Stimulated activated CD4-positive, alpha-beta T cell treated with anti-CD3 and anti-CD28 coated beads, Interleukin-1b, Interleukin-23, amount 100 ng/mL, for 1 hour (primary cell): Measurements from ENCODE around the gene ATP6V0D1.

ENCODE experiments used
- DNase-seq, 2 donors: peaks; one replicate each; pipeline ENCODE4 v3.0.0-alpha.2; 2020; ENCODE audit warnings: low read depth in 2 of 2

The ATP6V0D1 gene

GRCh38 chr16:67463059-67463458 lies 17.9 kb downstream of the ATP6V0D1 start:
- DNase-seq, result no peak

GRCh38 chr16:67462279-67462655 lies 18.7 kb downstream of the ATP6V0D1 start:
- DNase-seq, result no peak

- no peak for DNase-seq
These were observed 19.2 kb downstream of the ATP6V0D1 start for GRCh38 chr16:67461600-67462278.

GRCh38 chr16:67460961-67461360 lies 20.0 kb downstream of the ATP6V0D1 start:
- no peak for DNase-seq

DNA sequence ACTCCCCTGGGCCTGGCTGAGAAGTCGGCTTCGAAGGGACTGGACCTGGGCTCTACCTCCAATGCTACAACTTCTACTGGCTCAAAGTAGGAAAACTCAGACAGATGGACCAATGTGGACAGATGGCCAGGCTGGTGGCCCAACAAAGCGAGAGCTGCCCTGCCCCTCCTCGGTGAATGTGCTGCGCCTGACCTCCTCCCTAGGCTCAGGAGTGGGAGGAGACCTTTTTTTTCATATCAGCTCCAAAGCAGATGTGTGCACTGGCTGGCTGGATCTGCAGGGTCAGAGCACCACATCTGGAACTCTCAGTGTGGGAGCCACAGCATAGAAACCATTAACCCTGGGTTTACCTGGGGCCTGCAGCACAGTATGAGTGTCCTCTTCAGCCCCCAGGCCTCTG lies 20.8 kb downstream of the ATP6V0D1 start:
- no peak for DNase-seq

- DNase-seq, result no peak
These were observed 21.2 kb downstream of the ATP6V0D1 start for GRCh38 chr16:67459861-67460150.

DNA sequence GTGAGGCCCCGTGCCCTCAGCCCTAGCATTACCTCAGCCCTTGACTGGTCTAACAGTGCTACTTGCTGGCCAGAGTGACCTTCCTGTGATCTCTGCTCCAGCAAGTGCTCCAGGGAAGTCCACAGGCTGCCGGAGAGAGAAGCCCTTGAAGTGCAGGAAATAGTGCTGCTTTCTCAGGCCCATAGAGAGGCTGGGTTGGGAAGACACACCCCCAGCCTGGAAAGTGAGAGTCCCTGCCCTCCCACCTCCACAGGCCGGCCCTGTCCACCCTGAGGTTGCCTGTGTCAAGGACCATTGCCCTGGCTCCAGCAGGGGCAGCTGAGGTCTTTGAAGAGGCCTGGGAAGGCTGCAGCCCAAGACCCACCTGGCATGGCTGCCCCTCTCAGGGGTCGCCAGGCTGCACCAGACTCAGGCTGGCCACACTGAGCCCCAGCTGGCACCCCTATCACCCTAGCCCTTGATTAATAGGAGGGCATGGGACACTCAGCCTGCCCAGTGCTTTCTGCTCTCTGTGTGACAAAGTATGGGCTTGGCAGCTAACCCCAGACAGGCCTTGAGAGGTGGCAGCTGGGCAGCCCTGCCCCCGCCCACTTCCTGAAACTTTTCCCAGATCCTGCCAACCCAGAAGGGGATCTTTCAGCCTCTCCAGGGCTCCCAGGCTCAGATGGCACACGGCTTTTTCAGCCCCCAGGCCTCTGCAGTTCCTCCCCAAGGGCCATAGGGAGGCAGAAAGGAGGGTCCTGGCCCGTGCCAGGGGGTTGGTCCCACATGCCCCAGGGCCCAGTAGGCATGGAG lies 21.7 kb downstream of the ATP6V0D1 start:
- no peak for DNase-seq

- no peak for DNase-seq
These were observed 22.8 kb downstream of the ATP6V0D1 start for GRCh38 chr16:67458121-67458641.

- DNase-seq, result no peak
These were observed 23.3 kb downstream of the ATP6V0D1 start for GRCh38 chr16:67457611-67458010.

DNA sequence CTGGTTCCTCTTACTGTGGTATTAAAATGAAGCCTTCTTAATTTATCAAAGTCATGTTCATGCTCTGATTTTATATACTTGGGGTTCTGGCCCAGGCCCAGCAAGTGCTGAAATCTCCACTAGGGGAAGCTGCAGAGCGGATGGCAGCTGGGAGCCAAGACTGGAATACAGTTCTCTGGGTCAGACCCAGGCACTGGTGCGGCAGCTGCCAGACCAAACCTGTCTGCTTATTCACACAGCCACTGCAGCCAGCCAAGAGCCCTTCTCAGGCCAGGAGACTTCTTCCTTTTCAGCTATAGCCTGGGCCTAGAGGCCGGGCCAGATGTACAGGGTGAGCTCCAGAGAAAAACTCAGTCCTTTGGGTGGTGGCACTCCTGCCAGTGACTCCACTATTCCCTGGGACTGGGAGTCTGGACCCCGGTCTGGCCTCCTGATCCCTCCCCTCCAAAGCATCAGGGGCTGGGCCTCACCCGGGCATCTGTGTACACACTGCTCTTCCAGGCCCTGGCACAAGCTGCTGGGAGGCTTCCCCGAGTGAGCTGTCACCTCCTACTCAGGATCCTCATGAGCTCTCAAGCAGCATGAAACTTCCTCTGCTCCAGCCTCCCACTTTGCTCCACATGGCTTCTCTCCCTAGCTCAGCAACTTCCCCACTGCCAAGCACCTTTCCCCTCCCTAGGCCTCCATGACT lies 24.4 kb downstream of the ATP6V0D1 start:
- DNase-seq, result no peak

GRCh38 chr16:67454852-67455251 lies 26.1 kb downstream of the ATP6V0D1 start:
- no peak for DNase-seq

DNA sequence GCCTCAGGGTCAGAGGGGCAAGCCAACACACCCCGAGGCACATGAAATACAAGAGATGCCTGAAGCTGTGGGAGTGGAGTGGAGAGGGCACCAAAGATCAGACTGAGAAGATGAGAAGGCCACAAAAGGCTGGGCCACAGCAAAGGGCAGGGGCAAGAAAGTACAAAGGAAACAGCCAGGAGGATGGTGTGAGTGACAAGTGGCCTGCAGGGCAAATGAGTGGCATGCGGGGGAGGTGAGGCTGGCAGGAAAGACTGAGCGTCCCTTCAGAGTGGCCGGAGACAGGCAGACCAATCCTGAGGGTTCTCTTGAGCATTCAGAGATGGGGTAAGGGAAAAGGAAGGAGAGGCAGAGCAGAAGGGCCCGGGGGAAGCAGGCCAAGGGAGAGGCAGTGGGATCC lies 26.9 kb downstream of the ATP6V0D1 start:
- DNase-seq, result no peak

DNA sequence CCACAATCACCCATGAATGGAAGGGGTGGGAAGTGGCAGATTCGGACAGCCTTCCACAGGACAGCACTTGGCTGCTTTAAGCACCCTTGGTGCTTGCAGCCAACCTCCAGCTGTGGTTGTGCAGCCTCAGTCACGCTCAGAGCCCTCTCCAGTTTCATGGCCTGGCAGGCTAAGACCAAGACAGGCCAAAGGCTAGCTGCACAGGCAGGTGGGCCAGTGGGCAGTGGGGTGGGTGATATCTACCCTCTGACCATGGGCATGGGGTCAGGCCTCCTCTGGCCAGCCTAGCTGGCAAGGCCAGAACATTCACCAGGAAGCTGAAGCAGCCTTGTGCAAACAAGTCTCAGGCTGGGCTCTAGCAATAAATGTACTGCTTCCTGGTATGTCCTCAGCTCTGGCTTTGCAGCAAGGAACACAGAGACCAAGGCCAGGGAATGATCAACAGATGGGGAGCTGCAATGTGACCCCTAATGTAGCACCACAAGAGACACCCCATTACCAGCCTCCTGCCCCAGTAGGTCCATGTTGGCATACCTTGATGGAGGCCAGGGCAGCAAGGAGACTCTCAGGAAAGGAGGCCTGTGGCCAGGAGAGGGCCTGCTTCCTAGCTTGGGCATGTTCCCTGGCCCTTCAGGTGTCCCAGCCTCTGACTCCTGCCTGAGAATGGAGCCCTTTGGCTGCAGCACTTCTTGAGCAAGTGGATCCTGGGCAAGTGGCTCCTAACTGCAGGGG lies 29.1 kb downstream of the ATP6V0D1 start:
- no peak for DNase-seq

GRCh38 chr16:67451061-67451703 lies 29.8 kb downstream of the ATP6V0D1 start:
- DNase-seq, result no peak

DNA sequence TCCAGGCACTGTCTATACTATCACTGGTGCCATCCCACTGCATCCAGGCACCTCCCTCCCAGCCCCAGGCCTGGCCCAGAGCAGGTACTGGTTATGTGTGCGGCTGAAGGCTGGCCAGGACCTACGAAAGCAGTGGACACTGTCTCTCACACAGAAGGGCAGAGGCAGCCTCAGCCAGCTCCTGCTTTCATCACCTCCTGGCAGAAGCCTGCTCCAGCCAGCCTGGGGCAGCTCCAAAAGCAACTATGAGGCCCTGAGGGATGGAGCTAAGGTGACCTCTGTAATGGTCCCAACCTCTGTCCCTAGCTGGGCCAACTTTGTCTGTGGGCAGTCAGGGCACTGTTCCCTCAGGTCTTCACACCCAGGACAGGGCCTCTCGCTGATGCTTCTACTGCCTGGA lies 31.2 kb downstream of the ATP6V0D1 start:
- DNase-seq, result no peak

DNA sequence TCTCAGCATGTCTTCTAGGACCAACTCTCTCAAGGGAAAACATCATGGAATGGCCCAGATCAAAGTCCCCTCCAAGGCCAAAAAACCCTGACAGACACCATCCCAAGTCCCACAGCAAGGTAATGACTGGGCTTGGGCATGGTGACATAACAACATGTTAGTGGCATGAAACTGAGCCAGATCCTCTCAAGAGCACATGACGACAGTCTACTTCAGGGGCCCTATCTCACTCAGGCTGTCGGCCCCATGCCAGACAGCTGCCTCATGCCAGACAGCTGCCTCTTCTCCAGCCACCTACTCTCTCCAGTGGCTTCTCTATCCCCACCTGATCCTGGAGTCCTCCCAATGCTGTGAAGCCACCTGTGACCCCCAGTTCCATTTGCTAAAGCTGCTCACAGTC lies 31.6 kb downstream of the ATP6V0D1 start:
- no peak for DNase-seq

DNA sequence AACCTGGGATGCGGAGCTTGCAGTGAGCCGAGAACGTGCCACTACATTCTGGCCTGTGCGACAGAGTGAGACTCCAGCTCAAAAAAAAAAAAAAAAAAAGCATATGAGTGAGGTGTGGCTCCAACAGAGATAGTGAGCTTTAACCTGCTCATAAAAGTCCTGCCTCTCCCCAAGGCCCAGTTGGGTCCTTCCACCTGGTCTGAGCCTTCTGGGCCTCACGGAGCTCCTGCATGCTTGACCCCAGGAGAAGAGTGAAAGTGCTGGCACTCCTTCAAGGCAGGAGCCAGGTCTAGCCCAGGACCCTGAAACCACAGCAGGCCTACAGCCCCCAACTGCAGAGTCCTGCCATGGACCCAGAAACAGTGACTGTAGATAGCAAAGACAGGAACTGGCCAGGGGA lies 32.4 kb downstream of the ATP6V0D1 start:
- DNase-seq, result no peak

- DNase-seq, result peak in 1 of 2 donors; percentile 40
These were observed 33.4 kb downstream of the ATP6V0D1 start for GRCh38 chr16:67447508-67448076.

DNA sequence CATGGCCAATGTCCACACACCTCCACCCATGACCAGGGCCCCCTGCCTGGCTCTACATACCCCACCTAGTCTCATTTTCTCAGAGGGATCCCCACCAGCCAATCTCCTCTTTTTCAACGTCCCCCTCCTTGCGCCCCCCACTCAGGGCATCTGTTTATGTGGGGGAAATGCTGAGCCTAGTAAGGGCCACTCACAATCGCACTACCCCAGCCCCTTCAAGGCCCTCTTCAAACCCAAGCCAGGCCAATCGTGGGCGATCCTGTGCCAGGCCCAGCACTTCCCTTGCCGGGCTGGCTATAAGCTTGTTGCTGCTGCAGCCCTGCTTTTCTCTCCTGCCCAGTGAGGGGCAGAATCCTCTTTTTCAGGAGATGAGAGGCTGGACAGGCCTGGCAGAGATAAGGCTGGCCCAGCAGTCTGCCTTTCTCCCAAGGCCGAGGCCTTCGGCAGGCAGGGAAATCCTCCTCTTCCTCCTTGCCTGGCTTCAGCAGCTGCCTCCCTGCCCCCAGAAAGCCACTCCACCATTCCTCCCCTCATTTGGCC lies 33.9 kb downstream of the ATP6V0D1 start:
- DNase-seq, result no peak

DNA sequence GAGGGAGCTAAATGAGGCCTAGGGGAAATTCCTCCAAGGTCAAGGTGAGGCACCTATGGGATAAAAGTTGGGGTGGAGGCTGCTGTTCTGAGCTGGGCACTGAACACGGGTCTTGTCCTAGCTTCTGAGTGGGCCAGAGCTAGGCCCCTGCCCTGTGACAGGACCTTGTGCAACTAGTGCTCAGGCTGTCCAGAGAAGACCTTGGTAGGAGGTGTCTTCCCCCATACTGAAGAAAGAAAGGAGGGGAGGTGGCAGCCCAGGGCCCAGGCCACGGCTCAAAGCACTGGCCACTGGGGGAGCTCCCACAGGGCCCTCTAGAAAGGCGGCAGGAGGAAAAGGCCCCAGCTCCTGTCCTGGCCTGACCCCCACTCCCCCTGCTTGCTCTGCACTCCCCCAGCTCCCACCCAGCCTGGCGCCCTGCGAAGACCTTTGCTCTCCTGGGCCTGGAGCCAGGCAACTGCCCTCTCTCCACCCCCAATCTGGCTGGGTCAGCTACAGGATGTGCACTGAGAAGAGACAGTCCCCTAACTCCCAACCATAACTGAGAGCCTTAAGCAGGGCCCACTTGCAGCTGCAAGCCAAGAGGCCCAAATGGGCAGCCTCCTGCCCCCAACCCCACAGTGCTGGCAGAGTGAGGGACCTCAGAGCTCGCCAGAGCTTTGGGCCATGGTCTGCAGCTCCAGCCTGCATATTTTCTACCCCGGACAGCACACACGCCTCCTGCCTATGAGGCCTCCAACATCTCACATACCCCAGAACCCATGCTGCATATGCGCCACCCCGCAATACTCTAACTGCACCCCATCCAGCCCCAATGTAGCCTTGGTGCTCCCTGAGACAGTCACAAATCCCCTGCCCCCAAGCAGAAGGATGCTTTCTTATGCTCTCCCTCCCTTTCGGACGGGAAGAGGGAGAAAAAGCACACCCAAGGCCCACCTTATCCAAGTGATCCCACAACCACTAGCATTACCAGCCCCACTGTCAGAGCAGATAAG lies 34.7 kb downstream of the ATP6V0D1 start:
- DNase-seq, result no peak
